MG63 (cell line): ENCODE measurements around the gene GUCA2B. TPM values are rescaled to one million over a fixed set of nuclear protein-coding genes. Genes with fewer than 3 reads are reported as not detected.
A peak's percentile ranks its signal among the peaks of the same experiment; 100 is the strongest.

Experiments
- DNase-seq: peaks from one replicate; pipeline ENCODE4 v3.0.0-alpha.2; 2020
- H3K27me3 ChIP-seq: fragments of 250-450 bp; sonication (Bioruptor Pico); 2 replicates; pipeline ENCODE4 v1.5.1; 2020; ENCODE audit warnings: mild to moderate bottlenecking, moderate library complexity
- H3K36me3 ChIP-seq: fragments of 250-450 bp; sonication (Bioruptor Pico); 2 replicates; pipeline ENCODE4 v1.5.1; 2020; ENCODE audit warnings: mild to moderate bottlenecking, moderate library complexity
- H3K4me3 ChIP-seq: fragments of 250-450 bp; sonication (Bioruptor Pico); 2 replicates; pipeline ENCODE4 v1.5.1; 2020; ENCODE audit warnings: mild to moderate bottlenecking, moderate library complexity
- H3K9me3 ChIP-seq: fragments of 250-450 bp; sonication (Bioruptor Pico); 2 replicates; pipeline ENCODE4 v1.5.1; 2020; ENCODE audit warnings: mild to moderate bottlenecking, moderate library complexity
- total RNA-seq: library from RNA; depleted of rRNA; stranded (reverse); fragments of >200 nt; shearing (Covaris generic); gene quantifications from 2 replicates; pipeline ENCODE4 v1.2.3, GENCODE V29; 2014; ENCODE audit warnings: low replicate concordance

The GUCA2B gene
- total RNA-seq, 1 experiment from 2014 or later: not detected

GRCh38 chr1:42155362-42155761 lies 2.2 kb downstream of the GUCA2B start:
- Histone ChIP-seq H3K27me3 (no peaks in the 10 kb centered on the region; the same call in 1 of the 2 replicates), H3K9me3 (no peaks in the 10 kb centered on the region), H3K4me3 (no peak overlapping the region), H3K36me3 (no peaks in the 10 kb centered on the region)
- no peak for DNase-seq

DNA sequence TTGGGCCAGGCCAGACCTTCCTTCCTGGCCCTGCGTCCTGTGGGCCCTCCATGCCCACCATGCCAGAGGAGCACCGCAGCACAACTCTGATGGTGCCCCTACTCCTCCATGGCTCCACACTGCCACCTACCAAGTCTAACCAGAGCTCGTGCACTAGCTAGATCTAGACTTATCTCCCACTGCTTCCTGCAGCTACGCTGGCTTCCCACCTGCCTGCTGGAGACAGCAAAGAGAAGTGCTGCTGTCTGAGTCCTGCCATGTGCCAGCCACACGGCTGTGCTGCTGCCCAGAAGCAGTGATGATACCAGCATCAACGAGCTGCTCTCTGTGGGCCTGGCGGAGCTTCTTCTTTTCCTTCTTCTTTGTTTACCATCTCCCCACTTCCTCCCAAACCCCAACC lies 4.5 kb downstream of the GUCA2B start:
- no peaks in the 10 kb centered on the region; the same call in 1 of the 2 replicates for H3K27me3 ChIP-seq
- no peaks in the 10 kb centered on the region for H3K36me3 ChIP-seq
- no peak overlapping the region for H3K4me3 ChIP-seq
- DNase-seq: no peak
- no peaks in the 10 kb centered on the region for H3K9me3 ChIP-seq

GRCh38 chr1:42158189-42158588 lies 5.0 kb downstream of the GUCA2B start:
- DNase-seq: no peak
- H3K27me3 ChIP-seq: no peaks in the 10 kb centered on the region; the same call in 1 of the 2 replicates
- no peaks in the 10 kb centered on the region for H3K36me3 ChIP-seq
- no peak overlapping the region for H3K4me3 ChIP-seq
- H3K9me3 ChIP-seq: no peaks in the 10 kb centered on the region

DNA sequence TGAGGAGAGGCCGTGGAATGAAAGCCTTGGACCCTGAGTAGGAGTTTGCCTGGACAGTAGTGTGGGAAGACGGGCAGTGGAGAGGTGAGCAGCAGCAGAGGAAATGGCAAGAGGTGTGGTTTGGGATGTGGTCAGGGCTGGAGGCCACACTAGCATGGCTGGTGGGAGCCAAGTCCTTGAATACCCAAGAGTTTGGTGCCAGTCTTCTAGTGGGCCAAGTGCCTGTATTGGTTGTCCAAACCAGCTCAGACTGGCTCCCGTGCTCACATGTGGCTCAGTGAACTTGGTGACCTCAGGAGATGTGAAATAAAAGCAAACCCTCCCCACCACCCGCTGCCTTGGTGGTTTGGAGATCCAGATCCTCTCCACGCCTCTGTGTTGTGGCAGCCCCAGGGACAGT lies 9.0 kb downstream of the GUCA2B start:
- DNase-seq: no peak
- Histone ChIP-seq H3K36me3 (no peaks in the 10 kb centered on the region), H3K9me3 (no peaks in the 10 kb centered on the region), H3K4me3 (no peak overlapping the region), H3K27me3 (no peaks in the 10 kb centered on the region; the same call in 1 of the 2 replicates)

DNA sequence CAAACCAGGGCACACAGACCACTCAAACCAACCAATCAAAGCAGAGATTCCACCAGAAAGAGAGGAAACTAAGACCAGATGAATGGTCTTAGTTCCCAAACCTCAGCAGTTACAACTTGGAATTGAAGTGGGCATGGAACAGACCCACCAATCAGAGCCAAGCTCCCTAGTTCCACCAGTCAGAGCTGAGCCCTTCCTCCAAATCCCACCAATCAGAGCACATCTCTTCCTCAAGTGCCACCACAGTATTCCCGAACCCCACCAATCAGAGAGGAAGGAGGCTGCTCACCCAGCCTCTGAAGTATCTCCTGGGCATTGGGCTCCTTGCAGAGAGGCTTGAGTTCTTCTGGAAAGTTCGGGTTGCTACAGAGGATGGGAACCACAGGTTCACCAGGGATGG lies 9.9 kb downstream of the GUCA2B start:
- no peaks in the 10 kb centered on the region; the same call in 1 of the 2 replicates for H3K27me3 ChIP-seq
- no peaks in the 10 kb centered on the region for H3K36me3 ChIP-seq
- H3K9me3 ChIP-seq: no peaks in the 10 kb centered on the region
- H3K4me3 ChIP-seq: no peak overlapping the region
- no peak for DNase-seq

DNA sequence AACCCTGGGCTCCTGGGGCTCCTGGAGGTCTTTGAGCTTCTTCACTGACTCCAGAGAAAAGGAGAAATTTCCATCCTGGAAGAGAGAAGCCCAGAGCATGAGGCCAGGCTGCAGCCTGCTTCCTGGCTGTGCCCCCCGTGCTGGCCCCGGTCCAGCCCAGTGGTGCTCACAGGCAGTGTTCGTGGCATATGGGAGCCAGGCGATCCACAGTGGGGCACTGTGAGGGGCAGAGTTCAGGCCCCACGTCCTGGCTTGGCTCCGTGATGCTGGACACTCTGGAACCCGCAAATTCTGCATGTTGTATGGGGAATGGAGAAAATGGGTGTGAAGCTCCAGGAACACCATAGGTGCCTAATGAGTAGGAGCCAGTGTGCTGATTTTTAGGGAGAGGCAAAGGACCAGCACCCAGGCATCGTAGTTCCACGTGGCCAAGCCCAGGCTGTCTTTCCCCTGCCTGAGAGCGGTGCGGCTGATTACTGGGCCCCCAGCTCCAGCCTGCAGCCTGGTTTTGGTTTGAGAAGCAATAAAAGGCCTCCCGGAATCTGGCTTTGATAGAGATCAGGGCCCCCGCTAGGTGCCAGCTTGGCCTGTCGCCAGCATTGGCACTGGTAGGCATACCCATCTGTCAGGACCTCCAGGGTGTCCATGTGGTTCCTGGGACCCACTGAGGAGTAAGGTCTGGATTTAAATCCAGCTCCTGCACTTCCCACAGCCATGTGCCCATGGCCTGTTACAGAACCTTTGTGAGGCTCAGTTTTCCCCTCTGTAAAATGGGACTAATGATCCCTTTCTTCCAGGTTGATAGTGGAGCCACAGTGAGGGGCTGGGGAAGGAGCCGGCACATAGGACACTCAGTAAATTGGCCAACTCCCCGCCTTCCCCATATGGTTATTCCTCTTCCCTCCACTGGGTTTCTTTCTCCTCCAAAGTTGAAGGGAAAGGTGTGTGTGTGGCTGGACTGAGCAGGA lies 10.6 kb downstream of the GUCA2B start:
- no peaks in the 10 kb centered on the region for H3K9me3 ChIP-seq
- no peaks in the 10 kb centered on the region; the same call in 1 of the 2 replicates for H3K27me3 ChIP-seq
- DNase-seq: no peak
- H3K36me3 ChIP-seq: no peaks in the 10 kb centered on the region
- no peak overlapping the region for H3K4me3 ChIP-seq

DNA sequence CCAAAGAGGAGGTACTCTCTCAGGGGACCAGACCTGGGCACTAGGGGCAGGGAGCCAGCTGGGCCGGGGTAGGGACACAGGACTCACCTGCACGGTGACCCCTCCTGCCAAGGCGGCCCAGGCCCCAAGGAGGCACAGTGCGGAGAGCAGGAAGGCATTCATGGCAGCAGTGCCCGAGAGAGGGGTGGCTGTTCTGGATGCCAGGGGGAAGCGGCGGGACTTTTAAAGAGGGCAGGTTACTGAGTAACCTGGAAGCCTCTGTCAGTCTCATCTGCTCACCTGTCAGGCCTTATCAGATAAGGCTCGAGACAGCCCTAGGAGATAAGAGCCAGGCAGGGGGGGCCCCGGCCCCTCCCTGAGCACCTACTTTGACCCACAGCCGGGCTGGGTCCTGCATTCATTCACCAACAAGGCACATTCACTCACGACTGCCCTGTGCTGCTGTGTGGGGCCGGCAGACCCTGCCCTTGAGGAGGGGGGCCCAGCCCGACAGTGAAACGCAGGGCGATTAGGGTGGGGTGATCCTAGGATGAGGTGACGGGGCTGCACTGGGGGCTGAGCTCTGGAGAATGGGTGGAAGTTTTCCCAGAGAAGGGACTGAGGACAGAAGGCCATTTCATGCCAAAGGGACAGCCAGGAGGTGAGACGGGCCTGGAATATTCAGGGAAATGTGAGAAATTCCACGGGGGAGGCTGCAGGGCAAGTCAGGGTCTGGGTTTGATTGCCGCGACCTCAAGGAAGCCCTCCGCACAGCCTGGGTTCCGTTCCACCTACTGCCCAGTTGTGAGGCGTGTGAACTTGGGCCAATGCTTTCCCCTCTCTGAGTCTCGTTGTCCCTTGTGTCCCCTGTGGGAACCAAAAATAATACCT lies 11.6 kb downstream of the GUCA2B start, which contains the start of gene GUCA2A:
TSS of gene GUCA2A (minus strand) at position 195 of the 870 bp plus-strand sequence. CDS start at position 162, 33 bp downstream.
- no peaks in the 10 kb centered on the region for H3K9me3 ChIP-seq
- no peaks in the 10 kb centered on the region; the same call in 1 of the 2 replicates for H3K27me3 ChIP-seq
- DNase-seq: no peak
- H3K36me3 ChIP-seq: no peaks in the 10 kb centered on the region
- H3K4me3 ChIP-seq: no peak within 1 kb of the TSS

- H3K9me3 ChIP-seq: no peaks in the 10 kb centered on the region
- no peak overlapping the region for H3K4me3 ChIP-seq
- no peaks in the 10 kb centered on the region for H3K27me3 ChIP-seq
- no peaks in the 10 kb centered on the region for H3K36me3 ChIP-seq
- peak; percentile 53 for DNase-seq
Measured at GRCh38 chr1:42165511-42166210, 12.5 kb downstream of the GUCA2B start.

- no peaks in the 10 kb centered on the region for H3K9me3 ChIP-seq
- no peak for DNase-seq
- H3K4me3 ChIP-seq: no peak overlapping the region
- no peaks in the 10 kb centered on the region for H3K27me3 ChIP-seq
- H3K36me3 ChIP-seq: no peaks in the 10 kb centered on the region
Measured at GRCh38 chr1:42167611-42168390, 14.6 kb downstream of the GUCA2B start.

- no peak for DNase-seq
- H3K36me3 ChIP-seq: no peaks in the 10 kb centered on the region
- no peak overlapping the region for H3K4me3 ChIP-seq
Measured at GRCh38 chr1:42168391-42168670, 15.1 kb downstream of the GUCA2B start.

GRCh38 chr1:42168763-42169162 lies 15.6 kb downstream of the GUCA2B start:
- H3K36me3 ChIP-seq: no peaks in the 10 kb centered on the region
- H3K4me3 ChIP-seq: no peak overlapping the region
- no peaks in the 10 kb centered on the region for H3K27me3 ChIP-seq
- H3K9me3 ChIP-seq: no peaks in the 10 kb centered on the region
- DNase-seq: no peak

More at GRCh38 chr1:42168391-42168670, 15.1 kb downstream of the GUCA2B start:
- Histone ChIP-seq H3K27me3 (no peaks in the 10 kb centered on the region), H3K9me3 (no peaks in the 10 kb centered on the region)

DNA sequence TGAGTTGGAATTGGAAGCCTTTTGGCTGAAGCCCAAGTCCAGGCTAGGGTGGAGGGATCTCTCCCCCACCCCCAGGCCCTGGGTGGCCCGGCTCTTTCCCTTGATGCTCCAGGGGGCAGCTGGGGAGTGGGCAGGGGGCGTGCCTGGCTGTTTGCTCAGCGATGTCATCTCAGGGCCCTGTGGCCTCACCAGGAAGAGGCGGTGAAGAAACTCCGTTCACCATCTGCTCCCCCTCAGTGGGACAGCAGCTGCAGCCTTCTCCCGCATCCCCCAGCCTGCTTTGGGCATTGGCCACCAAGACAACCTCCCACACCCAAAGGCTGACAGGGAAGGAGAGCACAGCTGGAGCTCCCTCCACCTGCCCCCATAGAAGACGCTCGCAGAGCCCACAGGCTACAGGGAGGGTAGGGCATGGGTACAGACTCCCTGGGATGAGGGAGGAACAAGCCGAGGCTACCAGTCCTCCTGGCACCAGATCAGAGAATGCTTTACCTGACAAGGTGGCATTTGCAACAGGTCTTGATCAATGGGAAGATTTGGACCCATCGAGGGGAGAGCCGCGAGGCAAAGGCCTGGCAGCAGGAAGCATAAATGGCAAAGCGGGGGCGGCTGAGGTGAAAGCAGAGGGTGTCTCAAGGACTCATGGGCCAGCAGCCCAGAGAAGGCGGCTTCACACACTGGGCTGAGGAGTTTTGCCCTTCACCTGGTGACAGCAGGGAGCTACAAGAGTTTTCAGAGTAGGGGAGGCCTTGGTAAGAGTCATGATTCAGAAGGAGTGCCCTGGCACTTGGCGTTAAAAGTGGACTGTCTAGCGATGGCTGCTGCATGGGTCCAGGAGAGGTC lies 17.8 kb downstream of the GUCA2B start:
- Histone ChIP-seq H3K27me3 (no peaks in the 10 kb centered on the region), H3K36me3 (no peaks in the 10 kb centered on the region; the same call in none of the 2 replicates), H3K9me3 (no peaks in the 10 kb centered on the region), H3K4me3 (no peak overlapping the region)
- DNase-seq: no peak

- Histone ChIP-seq H3K27me3 (no peaks in the 10 kb centered on the region), H3K4me3 (no peak overlapping the region), H3K9me3 (no peaks in the 10 kb centered on the region), H3K36me3 (no peaks in the 10 kb centered on the region; the same call in none of the 2 replicates)
- DNase-seq: no peak
Measured at GRCh38 chr1:42171679-42172266, 18.6 kb downstream of the GUCA2B start.

DNA sequence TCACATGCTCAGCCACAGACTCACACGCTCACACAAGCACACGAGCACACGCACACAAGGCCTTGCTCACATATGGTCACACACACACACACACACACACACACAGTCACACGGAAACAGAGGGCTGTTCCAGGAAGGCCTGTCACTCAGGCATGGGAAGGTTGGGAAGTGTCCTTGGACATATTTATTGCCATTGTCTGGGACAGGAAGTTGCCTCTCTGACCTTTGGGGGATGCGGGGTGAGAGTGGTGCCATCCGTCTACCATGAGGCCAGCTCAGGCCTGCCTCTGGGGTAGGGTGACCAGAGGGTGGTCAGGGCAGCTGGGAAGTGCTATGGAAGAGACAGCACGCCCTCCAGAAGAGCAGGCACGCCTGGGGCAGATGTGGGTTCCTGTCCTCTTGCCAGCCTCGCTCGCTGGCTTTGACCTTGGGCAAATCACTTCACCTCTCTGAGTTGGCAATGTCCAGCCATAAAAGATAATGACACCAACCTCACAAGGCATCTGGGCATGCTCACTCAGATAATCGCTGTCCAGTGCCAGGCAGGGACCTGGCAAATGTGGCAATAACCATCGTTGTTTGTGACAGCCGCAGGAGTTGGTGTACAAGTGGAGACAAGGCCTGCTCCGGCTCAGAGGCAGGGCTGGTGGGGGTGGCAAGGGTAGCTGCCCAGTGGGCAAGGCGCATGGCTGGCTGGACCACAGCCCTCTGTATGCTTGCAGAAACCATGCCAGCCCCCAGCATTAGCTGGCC lies 19.3 kb downstream of the GUCA2B start:
- no peaks in the 10 kb centered on the region for H3K27me3 ChIP-seq
- no peak for DNase-seq
- no peaks in the 10 kb centered on the region for H3K9me3 ChIP-seq
- no peak overlapping the region for H3K4me3 ChIP-seq
- no peaks in the 10 kb centered on the region; the same call in none of the 2 replicates for H3K36me3 ChIP-seq
